ENCODE data around the gene COQ2. TPM values are rescaled to one million over a fixed set of nuclear protein-coding genes. Genes with fewer than 3 reads are reported as not detected.
A peak's percentile ranks its signal among the peaks of the same experiment; 100 is the strongest.

COQ2 gene
- total RNA-seq, 1 donor from 2014 or later = 8.7 TPM

- H2AFZ ChIP-seq (ENCODE audit: low read depth, low read length) = no peak overlapping the region
- FAIRE-seq (no peak), DNase-seq (ENCODE audit: low read depth) (peak; percentile 41)
- Mint-ChIP-seq H3K27ac (ENCODE audit: unreplicated experiment) (peak overlapping the region; percentile 31), H3K4me3 (ENCODE audit: unreplicated experiment) (no peak overlapping the region), H3K36me3 (ENCODE audit: low read depth, unreplicated experiment) (peaks cover 1% of the 10 kb centered on the region), H3K4me1 (ENCODE audit: low read depth, unreplicated experiment) (peaks cover 37% of the 10 kb centered on the region), H3K9me3 (ENCODE audit: unreplicated experiment) (no peaks in the 10 kb centered on the region), H3K27me3 (ENCODE audit: low read depth, unreplicated experiment) (no peaks in the 10 kb centered on the region)
- H3K27me3 ChIP-seq (ENCODE audit: insufficient read depth, low read length) = no peaks in the 10 kb centered on the region
- H3K27ac ChIP-seq (ENCODE audit: low read depth, low read length) = no peak overlapping the region
- no peaks in the 10 kb centered on the region for H3K79me2 ChIP-seq (ENCODE audit: insufficient read depth, low read length)
- no peaks in the 10 kb centered on the region for H3K9me3 ChIP-seq (ENCODE audit: insufficient read depth, low read depth, low read length)
- TF ChIP-seq CTCF (IDR thresholded peaks at IDR 0.05; ENCODE audit: insufficient read depth, low read depth, low read length) (no peak), EZH2 (IDR thresholded peaks at IDR 0.05; ENCODE audit: insufficient read depth, low read length) (no peak)
- H3K4me2 ChIP-seq (ENCODE audit: low read length) = no peak overlapping the region
- no peaks in the 10 kb centered on the region for H4K20me1 ChIP-seq (ENCODE audit: insufficient read depth, low read length)
- no peak overlapping the region for H3K9ac ChIP-seq (ENCODE audit: low read length)
- H3K4me3 ChIP-seq (ENCODE audit: insufficient read depth, low read depth, low read length) = no peak overlapping the region
- H3K4me1 ChIP-seq (ENCODE audit: insufficient read depth, low read length) = no peaks in the 10 kb centered on the region
- H3K36me3 ChIP-seq (ENCODE audit: insufficient read depth, low read length) = no peaks in the 10 kb centered on the region
Measured at GRCh38 chr4:83255584-83255983, 29.0 kb downstream of the COQ2 start.

- DNase-seq (ENCODE audit: low read depth) (peak; percentile 13), FAIRE-seq (no peak)
- H3K36me3 Mint-ChIP-seq (ENCODE audit: low read depth, unreplicated experiment) = peaks cover 4% of the 10 kb centered on the region
- H3K9me3 Mint-ChIP-seq (ENCODE audit: unreplicated experiment) = no peaks in the 10 kb centered on the region
- no peak overlapping the region for H3K27ac Mint-ChIP-seq (ENCODE audit: unreplicated experiment)
- H3K79me2 ChIP-seq (ENCODE audit: insufficient read depth, low read length) = no peaks in the 10 kb centered on the region
- H3K4me3 Mint-ChIP-seq (ENCODE audit: unreplicated experiment) = no peak overlapping the region
- H3K4me1 ChIP-seq (ENCODE audit: insufficient read depth, low read length) = no peaks in the 10 kb centered on the region
- no peaks in the 10 kb centered on the region for H3K9me3 ChIP-seq (ENCODE audit: insufficient read depth, low read depth, low read length)
- TF ChIP-seq CTCF (IDR thresholded peaks at IDR 0.05; ENCODE audit: insufficient read depth, low read depth, low read length) = peak; percentile 50
- no peak for TF ChIP-seq EZH2 (IDR thresholded peaks at IDR 0.05; ENCODE audit: insufficient read depth, low read length)
- H3K27me3 ChIP-seq (ENCODE audit: insufficient read depth, low read length) = no peaks in the 10 kb centered on the region
- H2AFZ ChIP-seq (ENCODE audit: low read depth, low read length) = no peak overlapping the region
- H3K4me1 Mint-ChIP-seq (ENCODE audit: low read depth, unreplicated experiment) = peaks cover 35% of the 10 kb centered on the region
- no peaks in the 10 kb centered on the region for H4K20me1 ChIP-seq (ENCODE audit: insufficient read depth, low read length)
- no peaks in the 10 kb centered on the region for H3K36me3 ChIP-seq (ENCODE audit: insufficient read depth, low read length)
- no peaks in the 10 kb centered on the region for H3K27me3 Mint-ChIP-seq (ENCODE audit: low read depth, unreplicated experiment)
- H3K27ac ChIP-seq (ENCODE audit: low read depth, low read length) = no peak overlapping the region
- H3K4me2 ChIP-seq (ENCODE audit: low read length) = no peak overlapping the region
- H3K9ac ChIP-seq (ENCODE audit: low read length) = no peak overlapping the region
- H3K4me3 ChIP-seq (ENCODE audit: insufficient read depth, low read depth, low read length) = no peak overlapping the region
Measured at GRCh38 chr4:83252782-83253405, 31.7 kb downstream of the COQ2 start.

GRCh38 chr4:83251447-83251830 is 33.2 kb downstream of the COQ2 start:
- H3K27me3 ChIP-seq (ENCODE audit: insufficient read depth, low read length) = no peaks in the 10 kb centered on the region
- no peaks in the 10 kb centered on the region for H3K79me2 ChIP-seq (ENCODE audit: insufficient read depth, low read length)
- peaks cover 4% of the 10 kb centered on the region for H3K36me3 Mint-ChIP-seq (ENCODE audit: low read depth, unreplicated experiment)
- no peaks in the 10 kb centered on the region for H4K20me1 ChIP-seq (ENCODE audit: insufficient read depth, low read length)
- H3K27ac Mint-ChIP-seq (ENCODE audit: unreplicated experiment) = no peak overlapping the region
- H3K27ac ChIP-seq (ENCODE audit: low read depth, low read length) = no peak overlapping the region
- H3K27me3 Mint-ChIP-seq (ENCODE audit: low read depth, unreplicated experiment) = no peaks in the 10 kb centered on the region
- no peak overlapping the region for H3K4me3 ChIP-seq (ENCODE audit: insufficient read depth, low read depth, low read length)
- H3K9ac ChIP-seq (ENCODE audit: low read length) = no peak overlapping the region
- no peaks in the 10 kb centered on the region for H3K9me3 Mint-ChIP-seq (ENCODE audit: unreplicated experiment)
- no peak overlapping the region for H3K4me2 ChIP-seq (ENCODE audit: low read length)
- TF ChIP-seq EZH2 (IDR thresholded peaks at IDR 0.05; ENCODE audit: insufficient read depth, low read length) (no peak), CTCF (IDR thresholded peaks at IDR 0.05; ENCODE audit: insufficient read depth, low read depth, low read length) (no peak)
- H3K4me1 Mint-ChIP-seq (ENCODE audit: low read depth, unreplicated experiment) = peaks cover 29% of the 10 kb centered on the region
- H3K9me3 ChIP-seq (ENCODE audit: insufficient read depth, low read depth, low read length) = no peaks in the 10 kb centered on the region
- H3K4me1 ChIP-seq (ENCODE audit: insufficient read depth, low read length) = no peaks in the 10 kb centered on the region
- FAIRE-seq = no peak
- DNase-seq (ENCODE audit: low read depth) = no peak
- no peak overlapping the region for H3K4me3 Mint-ChIP-seq (ENCODE audit: unreplicated experiment)
- no peak overlapping the region for H2AFZ ChIP-seq (ENCODE audit: low read depth, low read length)
- no peaks in the 10 kb centered on the region for H3K36me3 ChIP-seq (ENCODE audit: insufficient read depth, low read length)
